HepG2 (cell line): ENCODE data around the gene IZUMO4. TPM values are rescaled to one million over a fixed set of nuclear protein-coding genes. Genes with fewer than 3 reads are reported as not detected.

Experiments used
- AKAP8 ChIP-seq: sonication (generic); formaldehyde crosslinking; IDR thresholded peaks from 2 replicates; pipeline ENCODE4 v1.5.1; 2020; ENCODE audit warnings: mild to moderate bottlenecking, missing genetic modification reagents
- BCL6 ChIP-seq: IDR thresholded peaks from 2 replicates; pipeline ENCODE4 v1.6.1; 2016; ENCODE audit warnings: missing genetic modification reagents, missing compliant biosample characterization
- CHCHD3 ChIP-seq: sonication (generic); formaldehyde crosslinking; IDR thresholded peaks from 2 replicates; pipeline ENCODE4 v1.8.0; 2022; ENCODE audit warnings: mild to moderate bottlenecking, missing genetic modification reagents, moderate library complexity
- EP300 ChIP-seq, 3 experiments: sonication (generic) in 1 of 3; formaldehyde crosslinking in 1 of 3; IDR thresholded peaks; 2 replicates each; pipeline versions ENCODE4 v1.5.1 to v1.6.1; 2011 to 2020; ENCODE audit warnings: low read depth in 2 of 3, low read length in 2 of 3, borderline replicate concordance in 1 of 3, improper control_type of control experiment in 1 of 3, mild to moderate bottlenecking in 1 of 3, missing genetic modification reagents in 1 of 3, moderate library complexity in 1 of 3
- ESRRA ChIP-seq: sonication (generic); formaldehyde crosslinking; IDR thresholded peaks from 2 replicates; pipeline ENCODE4 v1.5.1; 2020; ENCODE audit warnings: mild to moderate bottlenecking, low read depth, missing genetic modification reagents
- ETV5 ChIP-seq: IDR thresholded peaks from 2 replicates; pipeline ENCODE4 v1.6.1; 2018; ENCODE audit warnings: missing biosample characterization, missing genetic modification reagents, inconsistent platforms, borderline replicate concordance
- POGZ ChIP-seq: sonication (generic); formaldehyde crosslinking; IDR thresholded peaks from 2 replicates; pipeline ENCODE4 v1.4.0; 2020; ENCODE audit warnings: mild to moderate bottlenecking, missing genetic modification reagents
- RAD21 ChIP-seq: fragments of 450-650 bp; formaldehyde crosslinking; IDR thresholded peaks from 2 replicates; pipeline ENCODE4 v1.5.0; 2020; ENCODE audit warnings: mild to moderate bottlenecking
- RELA ChIP-seq: sonication (generic); formaldehyde crosslinking; IDR thresholded peaks from 2 replicates; pipeline ENCODE4 v1.4.0; 2020; ENCODE audit warnings: missing genetic modification reagents
- SP5 ChIP-seq: IDR thresholded peaks from 2 replicates; pipeline ENCODE4 v1.6.1; 2016; ENCODE audit warnings: low read depth, borderline replicate concordance
- ZFP90 ChIP-seq: sonication (generic); formaldehyde crosslinking; IDR thresholded peaks from 2 replicates; pipeline ENCODE4 v1.8.0; 2022; ENCODE audit warnings: missing genetic modification reagents, mild to moderate bottlenecking, inconsistent platforms, borderline replicate concordance
- ZKSCAN5 ChIP-seq: sonication (generic); formaldehyde crosslinking; IDR thresholded peaks from 2 replicates; pipeline ENCODE4 v1.5.1; 2020; ENCODE audit warnings: mild to moderate bottlenecking, missing genetic modification reagents
- ZNF567 ChIP-seq: sonication (generic); formaldehyde crosslinking; IDR thresholded peaks from 2 replicates; pipeline ENCODE4 v1.8.1; 2023; ENCODE audit warnings: mild to moderate bottlenecking, missing genetic modification reagents, borderline replicate concordance
- polyA plus RNA-seq, 8 experiments: library from polyadenylated mRNA; depleted of rRNA in 3 of 8; stranded (reverse) in 7 of 8; unstranded in 1 of 8; fragments of >200 nt; fragmentation: Illumina TruSeq in 4 of 8; extraction: Trizol in 4 of 8; gene quantifications; 2 replicates each; pipeline versions ENCODE4 v1.2.1 to v1.2.3, GENCODE V29; 2011 to 2016; ENCODE audit warnings: low read depth in 4 of 8, missing spikeins in 1 of 8, mixed read lengths in 1 of 8; ENCODE audit not compliant: insufficient read depth in 1 of 8
- total RNA-seq, 5 experiments: library from RNA; depleted of rRNA; stranded (reverse); fragments of >200 nt; fragmentation: Illumina TruSeq; extraction: Trizol; gene quantifications; 2 replicates each; pipeline ENCODE4 v1.2.3, GENCODE V29; 2016; ENCODE audit warnings: low read depth in 1 of 5
- TF ChIP-seq, protein P1 (sequence below), 2 experiments: sonication (generic) in 1 of 2; formaldehyde crosslinking in 1 of 2; IDR thresholded peaks; 2 replicates each; pipeline versions ENCODE4 v1.4.0 to v1.6.1; 2018 to 2020; ENCODE audit warnings: missing genetic modification reagents in 2 of 2, borderline replicate concordance in 1 of 2, low read depth in 1 of 2, mild to moderate bottlenecking in 1 of 2, missing biosample characterization in 1 of 2
- TF ChIP-seq, protein P2 (sequence below): IDR thresholded peaks from 2 replicates; pipeline ENCODE4 v1.6.1; 2016; ENCODE audit warnings: low read depth, missing genetic modification reagents, missing compliant biosample characterization
- TF ChIP-seq, protein P3 (sequence below): sonication (generic); formaldehyde crosslinking; IDR thresholded peaks from 2 replicates; pipeline ENCODE4 v1.4.0; 2020; ENCODE audit warnings: missing genetic modification reagents
- TF ChIP-seq, protein P4 (sequence below): sonication (generic); formaldehyde crosslinking; IDR thresholded peaks from 2 replicates; pipeline ENCODE4 v1.9.0; 2021; ENCODE audit warnings: missing genetic modification reagents, mild to moderate bottlenecking, borderline replicate concordance

Gene IZUMO4
- total and polyA plus RNA-seq, 2 of the 13 experiments (the other 11 are each of a cell fraction or from before 2014, with no cell fraction given): 0.77 to 3.9 TPM

DNA sequence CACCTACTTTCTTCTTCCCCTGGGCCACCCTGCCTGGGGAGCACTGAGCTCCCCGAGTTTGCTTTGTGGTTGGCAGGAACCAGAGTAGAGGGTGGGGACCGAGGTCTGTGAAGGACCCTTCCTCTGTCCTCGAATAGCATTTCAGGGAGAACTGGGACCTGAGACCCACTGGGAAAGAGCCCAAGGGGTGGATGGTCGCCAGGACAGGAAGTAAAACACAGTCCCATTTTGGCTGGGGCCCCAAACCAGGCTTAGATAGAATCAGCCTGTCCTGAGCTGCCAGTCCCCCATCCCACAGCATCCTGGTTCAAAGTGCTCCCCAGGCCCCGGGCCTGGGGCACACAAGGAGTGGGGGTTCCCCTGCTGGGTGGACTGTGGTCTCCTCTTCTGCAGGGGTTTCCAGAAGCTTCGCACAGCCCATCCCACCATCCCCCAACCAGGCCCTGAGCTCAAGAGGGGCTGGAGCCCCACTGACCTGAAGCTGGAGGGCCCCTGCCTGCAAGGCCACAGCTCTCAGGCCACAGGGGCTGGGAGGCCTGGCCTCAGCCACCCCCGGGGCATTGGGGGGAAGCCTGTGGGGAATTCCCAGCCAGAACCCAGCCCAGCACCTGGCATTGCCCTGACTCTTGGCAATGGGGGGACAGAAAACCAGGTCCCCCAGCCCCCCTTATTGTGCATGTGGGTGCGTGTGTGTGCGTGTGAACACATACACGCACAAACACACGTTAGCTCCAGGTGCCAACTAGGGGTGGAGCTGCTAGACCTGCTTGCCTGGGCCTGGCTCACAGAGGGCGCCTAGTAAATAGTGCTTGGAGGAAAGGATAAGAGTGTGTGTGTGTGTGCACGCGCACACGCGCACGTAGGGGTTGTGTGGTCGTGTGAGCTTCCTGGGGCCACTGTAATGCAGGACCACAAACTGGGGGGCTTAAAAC lies 44.7 kb upstream of the IZUMO4 start (continued):
- TF ChIP-seq, protein P1, sequence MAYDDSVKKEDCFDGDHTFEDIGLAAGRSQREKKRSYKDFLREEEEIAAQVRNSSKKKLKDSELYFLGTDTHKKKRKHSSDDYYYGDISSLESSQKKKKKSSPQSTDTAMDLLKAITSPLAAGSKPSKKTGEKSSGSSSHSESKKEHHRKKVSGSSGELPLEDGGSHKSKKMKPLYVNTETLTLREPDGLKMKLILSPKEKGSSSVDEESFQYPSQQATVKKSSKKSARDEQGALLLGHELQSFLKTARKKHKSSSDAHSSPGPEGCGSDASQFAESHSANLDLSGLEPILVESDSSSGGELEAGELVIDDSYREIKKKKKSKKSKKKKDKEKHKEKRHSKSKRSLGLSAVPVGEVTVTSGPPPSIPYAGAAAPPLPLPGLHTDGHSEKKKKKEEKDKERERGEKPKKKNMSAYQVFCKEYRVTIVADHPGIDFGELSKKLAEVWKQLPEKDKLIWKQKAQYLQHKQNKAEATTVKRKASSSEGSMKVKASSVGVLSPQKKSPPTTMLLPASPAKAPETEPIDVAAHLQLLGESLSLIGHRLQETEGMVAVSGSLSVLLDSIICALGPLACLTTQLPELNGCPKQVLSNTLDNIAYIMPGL (CRISPR knock-in tag; IDR thresholded peaks at IDR 0.05; ENCODE audit: borderline replicate concordance in 1 of 2, low read depth in 1 of 2): no peak; a peak in 1 of 4 replicates
- TF ChIP-seq EP300 (IDR thresholded peaks at IDR 0.05; ENCODE audit: low read depth in 2 of 2, low read length in 2 of 2) (no peak), EP300 (CRISPR knock-in tag; IDR thresholded peaks at IDR 0.05; ENCODE audit: borderline replicate concordance) (no peak), ETV5 (CRISPR knock-in tag) (no peak), RELA (CRISPR knock-in tag) (peak; percentile 73; the same call in 1 of the 2 replicates), ZNF567 (CRISPR knock-in tag) (no peak), AKAP8 (CRISPR knock-in tag) (peak; percentile 24; the same call in 1 of the 2 replicates), ESRRA (CRISPR knock-in tag) (0 out of 2 replicates have a peak, but pooled peaks have one; percentile 35), RAD21 (no peak), CHCHD3 (CRISPR knock-in tag) (no peak), ZFP90 (no peak), ZKSCAN5 (CRISPR knock-in tag) (no peak), SP5 (peak; percentile 79; the same call in 1 of the 2 replicates), POGZ (CRISPR knock-in tag) (no peak), BCL6 (0 out of 2 replicates have a peak, but pooled peaks have one; percentile 1)
- TF ChIP-seq, protein P2, sequence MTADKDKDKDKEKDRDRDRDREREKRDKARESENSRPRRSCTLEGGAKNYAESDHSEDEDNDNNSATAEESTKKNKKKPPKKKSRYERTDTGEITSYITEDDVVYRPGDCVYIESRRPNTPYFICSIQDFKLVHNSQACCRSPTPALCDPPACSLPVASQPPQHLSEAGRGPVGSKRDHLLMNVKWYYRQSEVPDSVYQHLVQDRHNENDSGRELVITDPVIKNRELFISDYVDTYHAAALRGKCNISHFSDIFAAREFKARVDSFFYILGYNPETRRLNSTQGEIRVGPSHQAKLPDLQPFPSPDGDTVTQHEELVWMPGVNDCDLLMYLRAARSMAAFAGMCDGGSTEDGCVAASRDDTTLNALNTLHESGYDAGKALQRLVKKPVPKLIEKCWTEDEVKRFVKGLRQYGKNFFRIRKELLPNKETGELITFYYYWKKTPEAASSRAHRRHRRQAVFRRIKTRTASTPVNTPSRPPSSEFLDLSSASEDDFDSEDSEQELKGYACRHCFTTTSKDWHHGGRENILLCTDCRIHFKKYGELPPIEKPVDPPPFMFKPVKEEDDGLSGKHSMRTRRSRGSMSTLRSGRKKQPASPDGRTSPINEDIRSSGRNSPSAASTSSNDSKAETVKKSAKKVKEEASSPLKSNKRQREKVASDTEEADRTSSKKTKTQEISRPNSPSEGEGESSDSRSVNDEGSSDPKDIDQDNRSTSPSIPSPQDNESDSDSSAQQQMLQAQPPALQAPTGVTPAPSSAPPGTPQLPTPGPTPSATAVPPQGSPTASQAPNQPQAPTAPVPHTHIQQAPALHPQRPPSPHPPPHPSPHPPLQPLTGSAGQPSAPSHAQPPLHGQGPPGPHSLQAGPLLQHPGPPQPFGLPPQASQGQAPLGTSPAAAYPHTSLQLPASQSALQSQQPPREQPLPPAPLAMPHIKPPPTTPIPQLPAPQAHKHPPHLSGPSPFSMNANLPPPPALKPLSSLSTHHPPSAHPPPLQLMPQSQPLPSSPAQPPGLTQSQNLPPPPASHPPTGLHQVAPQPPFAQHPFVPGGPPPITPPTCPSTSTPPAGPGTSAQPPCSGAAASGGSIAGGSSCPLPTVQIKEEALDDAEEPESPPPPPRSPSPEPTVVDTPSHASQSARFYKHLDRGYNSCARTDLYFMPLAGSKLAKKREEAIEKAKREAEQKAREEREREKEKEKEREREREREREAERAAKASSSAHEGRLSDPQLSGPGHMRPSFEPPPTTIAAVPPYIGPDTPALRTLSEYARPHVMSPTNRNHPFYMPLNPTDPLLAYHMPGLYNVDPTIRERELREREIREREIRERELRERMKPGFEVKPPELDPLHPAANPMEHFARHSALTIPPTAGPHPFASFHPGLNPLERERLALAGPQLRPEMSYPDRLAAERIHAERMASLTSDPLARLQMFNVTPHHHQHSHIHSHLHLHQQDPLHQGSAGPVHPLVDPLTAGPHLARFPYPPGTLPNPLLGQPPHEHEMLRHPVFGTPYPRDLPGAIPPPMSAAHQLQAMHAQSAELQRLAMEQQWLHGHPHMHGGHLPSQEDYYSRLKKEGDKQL (CRISPR knock-in tag): no peak
- TF ChIP-seq, protein P3, sequence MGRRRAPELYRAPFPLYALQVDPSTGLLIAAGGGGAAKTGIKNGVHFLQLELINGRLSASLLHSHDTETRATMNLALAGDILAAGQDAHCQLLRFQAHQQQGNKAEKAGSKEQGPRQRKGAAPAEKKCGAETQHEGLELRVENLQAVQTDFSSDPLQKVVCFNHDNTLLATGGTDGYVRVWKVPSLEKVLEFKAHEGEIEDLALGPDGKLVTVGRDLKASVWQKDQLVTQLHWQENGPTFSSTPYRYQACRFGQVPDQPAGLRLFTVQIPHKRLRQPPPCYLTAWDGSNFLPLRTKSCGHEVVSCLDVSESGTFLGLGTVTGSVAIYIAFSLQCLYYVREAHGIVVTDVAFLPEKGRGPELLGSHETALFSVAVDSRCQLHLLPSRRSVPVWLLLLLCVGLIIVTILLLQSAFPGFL (CRISPR knock-in tag): no peak
- TF ChIP-seq, protein P4, sequence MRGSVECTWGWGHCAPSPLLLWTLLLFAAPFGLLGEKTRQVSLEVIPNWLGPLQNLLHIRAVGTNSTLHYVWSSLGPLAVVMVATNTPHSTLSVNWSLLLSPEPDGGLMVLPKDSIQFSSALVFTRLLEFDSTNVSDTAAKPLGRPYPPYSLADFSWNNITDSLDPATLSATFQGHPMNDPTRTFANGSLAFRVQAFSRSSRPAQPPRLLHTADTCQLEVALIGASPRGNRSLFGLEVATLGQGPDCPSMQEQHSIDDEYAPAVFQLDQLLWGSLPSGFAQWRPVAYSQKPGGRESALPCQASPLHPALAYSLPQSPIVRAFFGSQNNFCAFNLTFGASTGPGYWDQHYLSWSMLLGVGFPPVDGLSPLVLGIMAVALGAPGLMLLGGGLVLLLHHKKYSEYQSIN (CRISPR knock-in tag): no peak
